Effector memory CD4-positive, alpha-beta T cell (primary cell): ENCODE results near the gene CLEC18A.
"Not testable (repeated sequence)": the region's sequence is repeated elsewhere in the genome, so short reads cannot be mapped to it uniquely, and the experiment has no call there.

Experiments
- DNase-seq, 3 donors: peaks; one replicate each; pipeline ENCODE4 v3.0.0-alpha.2; 2020
- H3K27ac ChIP-seq: 2 replicates; pipeline ENCODE4 v1.7.0; 2013; ENCODE audit warnings: mild to moderate bottlenecking, low read length, moderate library complexity; ENCODE audit not compliant: insufficient read depth, poor library complexity, severe bottlenecking
- H3K27me3 ChIP-seq: replicated peaks from 2 replicates; pipeline ENCODE4 v1.7.0; 2013; ENCODE audit warnings: mild to moderate bottlenecking, low read length; ENCODE audit not compliant: insufficient read depth, control insufficient read depth, poor library complexity, severe bottlenecking
- H3K36me3 ChIP-seq: 2 replicates; pipeline ENCODE4 v1.7.0; 2013; ENCODE audit warnings: mild to moderate bottlenecking, low read length, moderate library complexity; ENCODE audit not compliant: control insufficient read depth, insufficient read depth
- H3K4me1 ChIP-seq: 2 replicates; pipeline ENCODE4 v1.7.0; 2013; ENCODE audit warnings: low read length, mild to moderate bottlenecking; ENCODE audit not compliant: control insufficient read depth, insufficient read depth, poor library complexity, severe bottlenecking
- H3K4me3 ChIP-seq: 2 replicates; pipeline ENCODE4 v1.7.0; 2013; ENCODE audit warnings: low read length, low read depth, mild to moderate bottlenecking; ENCODE audit not compliant: insufficient read depth, poor library complexity, severe bottlenecking
- H3K9me3 ChIP-seq: 2 replicates; pipeline ENCODE4 v1.7.0; 2013; ENCODE audit warnings: mild to moderate bottlenecking, low read length, moderate library complexity; ENCODE audit not compliant: control insufficient read depth
- total RNA-seq, 3 donors: gene quantifications; one replicate each; lab custom pipeline; 2026; lab: John Stamatoyannopoulos, UW

The CLEC18A gene
- 0.19 to 0.78 (median 0.35) reads per million in 3 donors for total RNA-seq

DNA sequence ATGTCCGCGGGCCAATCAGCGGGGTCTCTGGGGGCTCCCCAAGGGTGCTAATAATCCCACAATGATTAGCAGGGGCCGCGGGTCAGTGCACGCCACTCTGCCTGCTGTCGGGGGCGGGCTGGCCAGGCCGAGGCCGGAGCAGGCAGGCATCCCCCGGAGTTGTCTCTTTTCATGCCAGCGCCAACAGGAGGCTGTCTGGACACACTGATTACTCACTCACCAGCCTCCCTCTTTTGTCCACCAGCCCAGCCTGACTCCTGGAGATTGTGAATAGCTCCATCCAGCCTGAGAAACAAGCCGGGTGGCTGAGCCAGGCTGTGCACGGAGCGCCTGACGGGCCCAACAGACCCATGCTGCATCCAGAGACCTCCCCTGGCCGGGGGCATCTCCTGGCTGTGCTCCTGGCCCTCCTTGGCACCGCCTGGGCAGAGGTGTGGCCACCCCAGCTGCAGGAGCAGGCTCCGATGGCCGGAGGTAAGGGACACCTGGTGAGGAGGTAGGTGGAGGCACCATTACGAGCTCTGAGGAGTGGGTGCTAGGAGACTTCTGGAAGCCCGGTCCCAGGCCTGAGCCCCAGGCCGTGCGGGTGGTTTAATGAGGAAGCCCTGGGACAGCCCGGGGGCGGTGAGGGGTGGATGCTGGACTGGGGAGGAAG, at the start of gene CLEC18A:
Gene CLEC18A (plus strand): TSS at position 318 of the 655 bp plus-strand sequence. CDS start 33 bp downstream, at position 351.
- H3K36me3 ChIP-seq, DNase-seq, H3K27ac ChIP-seq, H3K4me1 ChIP-seq, H3K27me3 ChIP-seq, H3K9me3 ChIP-seq, H3K4me3 ChIP-seq: not testable (repeated sequence)

- no peak overlapping the region for H3K27ac ChIP-seq
- H3K4me3 ChIP-seq: no peak overlapping the region
- H3K27me3 ChIP-seq: no peaks in the 10 kb centered on the region
- H3K9me3 ChIP-seq: no peaks in the 10 kb centered on the region
- no peak for DNase-seq
- H3K4me1 ChIP-seq: no peaks in the 10 kb centered on the region
- H3K36me3 ChIP-seq: peaks cover 17% of the 10 kb centered on the region
Observed at GRCh38 chr16:69903865-69904415, 47.2 kb upstream of the CLEC18A start.

GRCh38 chr16:69904495-69905170, 46.5 kb upstream of the CLEC18A start:
- Histone ChIP-seq H3K36me3 (peaks cover 22% of the 10 kb centered on the region), H3K27me3 (no peaks in the 10 kb centered on the region), H3K4me1 (no peaks in the 10 kb centered on the region), H3K27ac (no peak overlapping the region), H3K9me3 (no peaks in the 10 kb centered on the region), H3K4me3 (no peak overlapping the region)
- DNase-seq: no peak

- Histone ChIP-seq H3K4me3 (no peak overlapping the region), H3K36me3 (peaks cover 22% of the 10 kb centered on the region)
- DNase-seq: no peak
Observed at GRCh38 chr16:69905171-69905555, 46.0 kb upstream of the CLEC18A start.

GRCh38 chr16:69906838-69907401, 44.2 kb upstream of the CLEC18A start:
- Histone ChIP-seq H3K27me3 (no peaks in the 10 kb centered on the region), H3K27ac (no peak overlapping the region), H3K4me3 (no peak overlapping the region), H3K4me1 (no peaks in the 10 kb centered on the region), H3K9me3 (no peaks in the 10 kb centered on the region), H3K36me3 (peaks cover 35% of the 10 kb centered on the region)
- no peak for DNase-seq

More at GRCh38 chr16:69905171-69905555, 46.0 kb upstream of the CLEC18A start:
- no peak overlapping the region for H3K27ac ChIP-seq
- H3K27me3 ChIP-seq: no peaks in the 10 kb centered on the region
- H3K4me1 ChIP-seq: no peaks in the 10 kb centered on the region
- no peaks in the 10 kb centered on the region for H3K9me3 ChIP-seq

DNA sequence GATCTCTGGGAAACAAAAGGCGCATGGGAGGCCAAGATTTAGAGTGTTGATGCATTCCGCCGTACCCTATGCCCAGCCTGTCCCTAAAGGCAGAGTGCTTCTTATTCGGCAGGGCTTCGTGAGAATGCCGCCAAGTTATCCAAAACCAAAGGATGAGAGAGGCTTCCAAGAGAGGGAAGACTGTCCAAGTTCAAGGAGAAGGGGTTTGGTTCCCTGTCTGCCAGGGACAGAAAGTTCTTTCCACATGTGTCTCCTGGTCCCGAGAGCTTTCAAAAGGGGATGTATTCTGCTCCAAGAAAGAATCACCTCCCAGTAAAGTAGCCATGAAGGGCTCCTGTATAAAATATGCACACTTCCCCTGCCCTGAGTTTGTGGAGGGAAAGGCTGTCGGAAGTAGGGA, 42.1 kb upstream of the CLEC18A start:
- H3K4me1 ChIP-seq: no peaks in the 10 kb centered on the region
- no peak overlapping the region for H3K4me3 ChIP-seq
- peaks cover 29% of the 10 kb centered on the region for H3K36me3 ChIP-seq
- no peaks in the 10 kb centered on the region for H3K27me3 ChIP-seq
- no peaks in the 10 kb centered on the region for H3K9me3 ChIP-seq
- H3K27ac ChIP-seq: no peak overlapping the region
- DNase-seq: no peak

GRCh38 chr16:69909760-69910159, 41.4 kb upstream of the CLEC18A start:
- Histone ChIP-seq H3K4me1 (no peaks in the 10 kb centered on the region), H3K27ac (no peak overlapping the region), H3K9me3 (no peaks in the 10 kb centered on the region), H3K36me3 (peaks cover 29% of the 10 kb centered on the region), H3K27me3 (no peaks in the 10 kb centered on the region), H3K4me3 (no peak overlapping the region)
- no peak for DNase-seq

DNA sequence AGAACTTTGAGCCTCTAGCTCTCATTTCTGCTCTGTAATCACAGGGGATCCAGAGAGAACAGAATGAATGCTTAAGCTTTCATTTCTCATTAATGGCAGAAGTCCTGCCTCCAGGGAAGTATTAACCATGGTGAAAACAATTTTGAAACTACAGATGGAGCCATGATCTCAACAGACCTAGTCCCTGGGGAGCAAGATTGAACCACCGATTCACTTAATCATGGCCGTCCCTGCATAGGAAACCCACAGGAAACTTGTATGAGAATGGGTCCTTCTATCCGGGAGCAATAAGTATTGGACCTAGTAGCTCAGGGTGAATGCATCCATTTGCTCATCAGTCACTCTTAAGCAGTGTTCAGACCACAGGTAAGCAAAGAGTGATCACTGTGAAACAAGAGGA, 40.2 kb upstream of the CLEC18A start:
- Histone ChIP-seq H3K27me3 (no peaks in the 10 kb centered on the region), H3K36me3 (peaks cover 29% of the 10 kb centered on the region), H3K4me1 (no peaks in the 10 kb centered on the region), H3K4me3 (no peak overlapping the region), H3K9me3 (no peaks in the 10 kb centered on the region), H3K27ac (no peak overlapping the region)
- DNase-seq: no peak

- DNase-seq: no peak
- no peaks in the 10 kb centered on the region for H3K27me3 ChIP-seq
- H3K27ac ChIP-seq: no peak overlapping the region
- no peaks in the 10 kb centered on the region for H3K9me3 ChIP-seq
- H3K4me1 ChIP-seq: no peaks in the 10 kb centered on the region
- peaks cover 15% of the 10 kb centered on the region for H3K36me3 ChIP-seq
- no peak overlapping the region for H3K4me3 ChIP-seq
Observed at GRCh38 chr16:69916462-69916861, 34.7 kb upstream of the CLEC18A start.

DNA sequence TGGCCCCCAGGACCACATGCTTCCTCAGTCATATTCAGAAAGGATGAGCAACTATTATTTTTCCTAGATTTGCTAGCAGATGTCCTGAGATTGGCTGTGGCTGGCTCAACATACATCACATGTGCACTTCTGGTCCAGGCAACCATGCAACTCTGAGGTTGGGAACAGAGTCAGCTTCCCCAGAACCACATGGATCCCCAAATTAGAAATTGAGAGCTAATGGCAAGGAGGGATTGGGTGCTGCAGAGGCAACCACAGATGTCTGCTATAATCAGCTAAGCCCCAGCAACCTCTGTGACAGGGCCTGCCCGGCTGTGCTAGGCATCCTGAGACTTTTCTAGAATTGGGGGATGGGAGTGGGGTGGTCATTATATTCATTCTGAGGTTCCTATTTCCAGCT, 33.8 kb upstream of the CLEC18A start:
- Histone ChIP-seq H3K27me3 (no peaks in the 10 kb centered on the region), H3K36me3 (peaks cover 12% of the 10 kb centered on the region), H3K4me1 (no peaks in the 10 kb centered on the region), H3K4me3 (no peak overlapping the region), H3K27ac (no peak overlapping the region), H3K9me3 (no peaks in the 10 kb centered on the region)
- DNase-seq: no peak
